ENCODE results near the gene KRT82. TPM values are rescaled to one million over a fixed set of nuclear protein-coding genes. Genes with fewer than 3 reads are reported as not detected.

Gene KRT82
- total RNA-seq (not detected), polyA plus RNA-seq (not detected)
- long read RNA-seq, donor 1: 0 reads
- long read RNA-seq, donor 2: 0 reads
- long read RNA-seq, donor 3: 0 reads

GRCh38 chr12:52405922-52406385 is at the start of gene KRT82:
Gene KRT82, minus strand, starts transcription at chr12:52406335. Its CDS starts 58 bp downstream, at chr12:52406277.
- 88 to 92% (median 90%) methylated on average over 8 to 14 of the region's 14 CpGs for WGBS, 4 donors
- no peak for DNase-seq
- TF ChIP-seq POLR2A (IDR thresholded peaks at IDR 0.05) (no peak), CTCF (IDR thresholded peaks at IDR 0.05) (no peak)
- H3K27me3 ChIP-seq: peaks cover 0 to 6% (median 0%) of the 10 kb centered on the region in 9 donors
- no peak within 1 kb of the TSS for H3K27ac ChIP-seq
- intact Hi-C loops (cut with DNase I): no loop called here
- H3K4me1 ChIP-seq: no peaks in the 10 kb centered on the region
- H3K4me3 ChIP-seq: no peak within 1 kb of the TSS
- ATAC-seq: peak in 1 of 4 donors; percentile 21
- H3K9me3 ChIP-seq: no peaks in the 10 kb centered on the region
- no peaks in the 10 kb centered on the region for H3K36me3 ChIP-seq

GRCh38 chr12:52455821-52456220 is 49.7 kb upstream of the KRT82 start:
- DNase-seq (no peak), ATAC-seq (no peak)
- H3K4me3 ChIP-seq: no peak overlapping the region
- no peaks in the 10 kb centered on the region for H3K4me1 ChIP-seq
- H3K27ac ChIP-seq: no peak overlapping the region
- TF ChIP-seq CTCF (IDR thresholded peaks at IDR 0.05) (no peak), POLR2A (IDR thresholded peaks at IDR 0.05) (no peak)
- peaks cover 0 to 3% (median 0%) of the 10 kb centered on the region in 9 donors for H3K27me3 ChIP-seq
- H3K9me3 ChIP-seq: no peaks in the 10 kb centered on the region
- no peaks in the 10 kb centered on the region for H3K36me3 ChIP-seq
- intact Hi-C loops (cut with DNase I): no loop called here
- WGBS, 4 donors: 60 to 84% (median 74%) methylated on average over 1 of the region's 1 CpG

- Histone ChIP-seq H3K36me3 (no peaks in the 10 kb centered on the region), H3K9me3 (no peaks in the 10 kb centered on the region), H3K27me3 (peaks cover 0 to 3% (median 0%) of the 10 kb centered on the region in 9 donors), H3K27ac (no peak overlapping the region), H3K4me3 (no peak overlapping the region), H3K4me1 (no peaks in the 10 kb centered on the region)
- no peak for DNase-seq
- whole genome bisulfite sequencing, 4 donors: 63 to 76% (median 65%) methylated on average over 3 of the region's 3 CpGs
- ATAC-seq: no peak
- intact Hi-C loops (cut with DNase I): no loop called here
- no peak for TF ChIP-seq POLR2A (IDR thresholded peaks at IDR 0.05)
- TF ChIP-seq CTCF (IDR thresholded peaks at IDR 0.05): no peak
Measured at GRCh38 chr12:52454411-52455201, 48.5 kb upstream of the KRT82 start.

GRCh38 chr12:52452101-52452500 is 46.0 kb upstream of the KRT82 start, which contains the start of gene KRT6B:
Gene KRT6B, minus strand, starts transcription at chr12:52452146. Its CDS starts 68 bp downstream, at chr12:52452078.
- WGBS, 4 donors: 82 to 92% (median 90%) methylated on average over 6 of the region's 6 CpGs
- Histone ChIP-seq H3K4me1 (no peaks in the 10 kb centered on the region), H3K36me3 (no peaks in the 10 kb centered on the region), H3K27me3 (peaks cover 0 to 3% (median 0%) of the 10 kb centered on the region in 9 donors), H3K9me3 (no peaks in the 10 kb centered on the region), H3K27ac (no peak within 1 kb of the TSS), H3K4me3 (no peak within 1 kb of the TSS)
- no peak for TF ChIP-seq POLR2A (IDR thresholded peaks at IDR 0.05)
- no peak for TF ChIP-seq CTCF (IDR thresholded peaks at IDR 0.05)
- ATAC-seq: no peak
- intact Hi-C loops (cut with DNase I): no loop called here
- DNase-seq: no peak
